ENCODE measurements around the gene AOC1.
"Not testable (repeated sequence)": the region's sequence is repeated elsewhere in the genome, so short reads cannot be mapped to it uniquely, and the experiment has no call there.

The AOC1 gene, protein sequence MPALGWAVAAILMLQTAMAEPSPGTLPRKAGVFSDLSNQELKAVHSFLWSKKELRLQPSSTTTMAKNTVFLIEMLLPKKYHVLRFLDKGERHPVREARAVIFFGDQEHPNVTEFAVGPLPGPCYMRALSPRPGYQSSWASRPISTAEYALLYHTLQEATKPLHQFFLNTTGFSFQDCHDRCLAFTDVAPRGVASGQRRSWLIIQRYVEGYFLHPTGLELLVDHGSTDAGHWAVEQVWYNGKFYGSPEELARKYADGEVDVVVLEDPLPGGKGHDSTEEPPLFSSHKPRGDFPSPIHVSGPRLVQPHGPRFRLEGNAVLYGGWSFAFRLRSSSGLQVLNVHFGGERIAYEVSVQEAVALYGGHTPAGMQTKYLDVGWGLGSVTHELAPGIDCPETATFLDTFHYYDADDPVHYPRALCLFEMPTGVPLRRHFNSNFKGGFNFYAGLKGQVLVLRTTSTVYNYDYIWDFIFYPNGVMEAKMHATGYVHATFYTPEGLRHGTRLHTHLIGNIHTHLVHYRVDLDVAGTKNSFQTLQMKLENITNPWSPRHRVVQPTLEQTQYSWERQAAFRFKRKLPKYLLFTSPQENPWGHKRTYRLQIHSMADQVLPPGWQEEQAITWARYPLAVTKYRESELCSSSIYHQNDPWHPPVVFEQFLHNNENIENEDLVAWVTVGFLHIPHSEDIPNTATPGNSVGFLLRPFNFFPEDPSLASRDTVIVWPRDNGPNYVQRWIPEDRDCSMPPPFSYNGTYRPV

DNA sequence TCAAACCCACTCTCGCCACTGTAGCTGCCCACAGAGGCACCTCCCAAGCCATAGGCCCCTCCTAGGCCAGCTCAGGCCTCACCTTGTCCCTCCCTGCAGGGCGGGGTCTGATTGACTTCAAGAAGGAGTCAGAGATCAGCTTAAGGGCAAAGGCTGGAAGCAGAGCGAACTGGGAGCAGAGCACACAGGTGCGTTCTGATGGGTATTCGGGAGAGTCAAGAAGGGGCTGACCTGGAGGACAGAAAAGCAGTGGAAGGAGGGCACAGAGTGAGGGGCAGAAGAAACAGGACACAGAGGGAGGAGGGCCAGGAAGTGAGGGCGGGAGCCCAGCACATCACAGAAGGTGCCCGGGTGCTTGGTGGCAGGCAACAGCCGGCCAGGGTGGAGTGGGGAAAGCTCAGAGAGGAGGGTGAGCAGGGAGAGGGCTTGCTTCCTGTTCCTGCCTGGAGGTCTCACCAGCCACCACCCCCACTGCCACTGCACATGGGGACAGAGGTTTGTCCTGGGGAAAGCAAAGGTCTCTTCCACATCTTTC is at the start of gene AOC1:
Gene AOC1 (plus strand): TSS at position 147 of the 535 bp plus-strand sequence. CDS start 3,954 bp downstream, outside the sequence.
- DNase-seq (ENCODE audit: low spot score), result no peak

GRCh38 chr7:150803161-150803860 is 49.0 kb upstream of the AOC1 start:
- no peak for DNase-seq (ENCODE audit: low spot score)

GRCh38 chr7:150804802-150805201 is 47.5 kb upstream of the AOC1 start:
- no peak for DNase-seq (ENCODE audit: low spot score)

GRCh38 chr7:150805864-150806263 is 46.5 kb upstream of the AOC1 start:
- no peak for DNase-seq (ENCODE audit: low spot score)

GRCh38 chr7:150806454-150806853 is 45.9 kb upstream of the AOC1 start:
- DNase-seq (ENCODE audit: low spot score), result no peak

DNA sequence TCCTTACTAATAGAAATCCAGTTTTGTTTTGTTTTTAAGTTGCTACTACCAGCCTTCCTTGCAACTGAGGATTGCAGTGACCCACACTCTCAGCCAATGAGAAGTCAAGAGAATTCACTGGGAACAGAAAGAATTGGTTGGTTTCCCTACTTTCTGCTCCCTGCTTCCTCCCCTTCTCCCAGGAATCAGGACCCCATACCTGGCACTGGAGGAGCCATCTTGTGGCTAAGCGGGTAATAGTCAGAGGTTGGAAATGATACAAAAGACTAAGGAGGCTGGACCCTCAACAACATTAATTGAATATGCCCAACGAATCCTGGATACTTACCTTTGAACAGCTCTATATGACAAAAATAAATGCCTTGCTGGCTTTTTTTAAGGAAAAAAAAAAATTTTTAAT is 45.5 kb upstream of the AOC1 start:
- DNase-seq (ENCODE audit: low spot score), result no peak

DNA sequence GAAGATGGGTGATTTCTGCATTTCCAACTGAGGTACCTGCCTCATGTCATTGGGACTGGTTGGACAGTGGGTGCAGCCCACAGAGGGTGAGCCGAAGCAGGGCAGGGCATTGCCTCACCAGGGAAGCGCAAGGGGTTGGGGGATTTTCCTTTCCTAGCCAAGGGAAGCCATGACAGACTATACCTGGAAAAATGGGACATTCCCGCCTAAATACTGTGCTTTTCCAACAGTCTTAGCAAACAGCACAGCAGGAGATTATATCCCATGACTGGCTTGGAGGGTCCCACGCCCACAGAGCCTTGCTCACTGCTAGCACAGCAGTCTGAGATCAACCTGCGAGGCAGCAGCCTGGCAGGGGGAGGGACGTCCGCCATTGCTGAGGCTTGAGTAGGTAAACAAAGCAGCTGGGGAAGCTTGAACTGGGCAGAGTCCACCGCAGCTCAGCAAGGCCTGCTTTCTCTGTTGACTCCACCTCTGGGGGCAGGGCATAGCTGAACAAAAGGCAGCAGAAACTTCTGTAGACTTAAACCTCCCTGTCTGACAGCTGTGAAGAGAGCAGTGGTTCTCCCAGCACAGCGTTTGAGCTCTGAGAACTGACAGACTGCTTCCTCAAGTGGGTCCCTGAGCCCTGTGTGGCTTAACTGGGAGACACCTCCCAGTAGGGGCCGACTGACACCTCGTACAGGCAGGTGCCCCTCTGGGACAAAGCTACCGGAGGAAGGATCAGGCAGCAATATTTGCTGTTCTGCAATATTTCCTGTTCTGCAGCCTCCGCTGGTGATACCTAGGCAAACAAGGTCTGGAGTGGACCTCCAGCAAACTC is 44.5 kb upstream of the AOC1 start:
- DNase-seq (ENCODE audit: low spot score), result not testable (repeated sequence)

DNA sequence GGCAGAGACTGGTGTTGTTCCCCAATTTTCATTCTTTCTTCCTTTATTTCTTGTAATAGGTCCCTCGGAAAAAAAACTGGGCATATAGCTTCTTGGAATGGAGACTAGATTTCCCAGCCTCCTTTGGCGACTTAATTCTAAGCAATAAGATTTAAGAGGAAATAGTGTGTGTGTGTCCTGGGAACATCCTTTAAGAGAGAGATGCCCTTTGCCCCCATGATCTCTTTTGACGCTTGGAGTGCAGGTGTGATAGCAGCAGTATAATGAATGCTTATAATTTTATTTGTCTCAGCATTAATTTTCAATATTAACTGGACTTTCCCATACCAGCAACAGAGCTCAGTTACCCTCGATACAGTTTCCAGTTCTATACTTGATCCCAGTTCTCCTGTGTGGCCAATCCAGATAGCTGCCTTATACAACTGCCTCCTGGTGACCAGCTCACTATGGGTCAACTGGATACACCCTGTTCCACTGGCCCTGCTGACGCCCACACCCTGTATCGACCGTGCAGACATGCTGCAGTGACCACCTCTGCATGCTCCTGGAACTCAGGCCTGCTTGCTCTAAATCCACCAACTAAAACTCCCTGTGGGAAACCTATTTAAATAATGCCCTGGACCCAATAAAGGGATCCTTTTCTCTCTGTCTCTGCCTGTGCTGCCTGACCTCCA is 37.9 kb upstream of the AOC1 start:
- DNase-seq (ENCODE audit: low spot score), result no peak

GRCh38 chr7:150818971-150819370 is 33.3 kb upstream of the AOC1 start:
- DNase-seq (ENCODE audit: low spot score), result no peak

DNA sequence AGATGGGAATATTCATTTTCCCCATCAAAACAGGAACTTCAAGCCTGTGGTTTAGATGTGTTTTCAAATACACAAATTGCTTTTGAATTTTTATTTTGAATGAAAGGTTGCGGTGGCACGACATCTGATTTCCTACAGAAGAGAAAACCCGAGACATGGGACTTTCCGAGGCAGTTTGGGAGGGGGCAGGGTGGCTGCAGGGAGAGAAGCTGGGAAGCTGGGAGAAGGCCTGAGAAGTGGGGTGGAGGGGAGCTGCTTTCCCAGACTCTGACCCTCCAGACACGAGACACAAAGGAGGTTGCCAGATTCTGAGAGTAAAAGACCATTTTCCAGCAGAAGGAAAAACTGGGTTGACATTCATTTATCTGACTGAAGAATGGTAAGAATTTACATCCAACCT is 32.2 kb upstream of the AOC1 start:
- DNase-seq (ENCODE audit: low spot score), result no peak

- DNase-seq (ENCODE audit: low spot score), result no peak
These were observed 31.6 kb upstream of the AOC1 start for GRCh38 chr7:150820578-150821198.

- no peak for DNase-seq (ENCODE audit: low spot score)
These were observed 29.3 kb upstream of the AOC1 start for GRCh38 chr7:150823043-150823442.

- DNase-seq (ENCODE audit: low spot score), result no peak
These were observed 28.7 kb upstream of the AOC1 start for GRCh38 chr7:150823484-150824126.

DNA sequence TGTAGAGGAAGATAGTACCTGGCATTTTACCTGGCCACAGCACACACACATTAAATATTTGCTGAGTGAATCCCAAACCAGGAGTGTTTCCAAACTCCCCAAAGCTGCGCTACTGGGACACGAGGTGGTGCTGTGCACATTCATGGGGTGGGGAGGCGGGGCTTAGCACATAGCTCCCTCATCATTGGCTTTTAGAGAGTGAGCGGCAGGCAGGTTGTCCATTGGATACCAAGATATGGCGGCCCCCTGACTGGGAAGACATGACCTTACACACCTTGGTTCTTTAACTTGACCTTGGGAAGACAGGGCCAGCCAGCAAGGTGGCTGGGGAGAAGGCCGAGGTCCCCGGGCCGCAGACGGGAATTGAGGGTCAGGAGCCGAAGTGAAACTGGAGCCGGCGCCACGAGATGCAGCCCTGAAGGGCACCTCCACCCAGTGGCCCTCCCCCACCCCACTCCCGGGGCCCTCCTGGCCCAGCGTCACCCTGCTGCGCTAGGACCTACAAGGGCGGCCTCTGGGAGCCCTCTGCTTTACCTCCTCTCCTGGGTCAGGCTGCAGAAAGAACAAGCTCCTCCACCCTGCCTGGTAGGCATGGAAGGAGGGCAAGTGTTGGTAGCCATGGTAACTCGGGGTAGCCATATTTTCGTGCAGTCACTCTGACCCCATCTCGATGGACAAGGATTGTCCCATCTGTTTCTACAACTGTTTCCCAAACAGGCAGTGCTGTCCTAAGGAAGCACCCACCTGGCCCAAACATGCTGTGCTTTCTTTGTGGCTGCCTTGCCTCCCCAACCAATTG is 27.7 kb upstream of the AOC1 start:
- DNase-seq (ENCODE audit: low spot score), result no peak

DNA sequence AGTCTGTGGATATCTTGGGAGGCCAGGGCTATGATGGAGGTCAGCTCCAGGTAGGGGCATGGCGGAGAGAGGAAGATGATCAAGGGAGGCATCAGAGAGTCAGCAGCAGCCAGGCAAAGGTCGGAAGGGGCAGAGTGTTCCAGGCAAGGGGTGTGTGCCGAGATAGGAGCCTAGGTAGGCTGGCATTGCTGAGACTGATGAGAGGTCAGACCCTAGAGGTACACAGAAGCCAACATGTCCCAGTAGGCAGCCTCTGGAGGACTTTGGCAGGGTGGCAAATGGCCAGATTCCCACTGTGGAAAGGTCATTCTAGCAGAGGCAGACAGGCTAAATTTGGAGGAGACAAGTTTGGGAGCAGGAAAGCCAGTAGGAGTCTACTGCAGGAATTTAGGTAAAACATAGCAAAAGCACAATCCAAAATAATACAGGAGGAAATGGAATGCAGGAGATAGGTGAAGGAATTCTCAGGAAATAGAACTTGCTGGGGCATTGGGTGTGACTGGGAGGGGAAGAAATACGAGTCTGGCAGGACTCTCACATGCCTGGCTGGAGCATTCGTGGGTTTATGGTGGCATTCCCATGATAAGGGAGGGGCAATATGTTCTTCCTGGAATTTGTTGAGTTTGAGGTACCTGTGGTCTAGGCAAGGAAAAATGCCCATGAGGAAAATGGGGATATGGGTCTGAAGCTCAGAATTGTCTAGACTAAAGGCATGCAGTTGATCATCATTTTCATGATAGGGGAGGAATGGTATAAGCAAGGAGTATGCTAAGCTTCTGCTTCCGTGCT is 26.1 kb upstream of the AOC1 start:
- DNase-seq (ENCODE audit: low spot score), result no peak

DNA sequence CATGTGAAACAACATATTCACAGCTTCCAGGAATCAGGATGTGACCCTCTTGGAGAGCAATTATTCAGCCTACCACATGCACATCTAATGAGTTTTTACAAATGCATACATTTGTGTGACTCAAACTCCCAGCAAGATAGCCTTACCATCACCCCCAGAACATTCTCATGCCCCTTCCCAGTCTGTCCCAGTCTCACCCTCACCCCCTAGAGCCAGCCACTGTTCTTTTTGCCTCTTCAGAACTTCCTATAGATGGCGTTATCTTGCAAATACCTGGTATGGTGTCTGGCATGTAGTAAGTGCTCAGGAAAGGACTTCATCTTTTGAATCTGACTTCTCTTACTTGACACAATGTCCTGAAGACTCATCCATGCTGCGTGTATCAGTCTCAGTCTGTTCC is 23.9 kb upstream of the AOC1 start:
- no peak for DNase-seq (ENCODE audit: low spot score)

GRCh38 chr7:150829426-150829825 is 22.9 kb upstream of the AOC1 start:
- no peak for DNase-seq (ENCODE audit: low spot score)

GRCh38 chr7:150830937-150831336 is 21.4 kb upstream of the AOC1 start:
- no peak for DNase-seq (ENCODE audit: low spot score)
